Fibroblast of skin of scalp (primary cell): ENCODE results near the gene KRTAP4-16.
"Not testable (repeated sequence)": the region's sequence is repeated elsewhere in the genome, so short reads cannot be mapped to it uniquely, and the experiment has no call there.

ENCODE experiments used
- DNase-seq: peaks from one replicate; pipeline ENCODE4 v3.0.0-alpha.2; 2013

KRTAP4-16 gene

GRCh38 chr17:41073676-41074075 lies 28.3 kb downstream of the KRTAP4-16 start:
- no peak for DNase-seq

- no peak for DNase-seq
These were observed 30.2 kb downstream of the KRTAP4-16 start for GRCh38 chr17:41071606-41072360.

- DNase-seq, result no peak
These were observed 33.0 kb downstream of the KRTAP4-16 start for GRCh38 chr17:41069031-41069430.

- DNase-seq, result peak; percentile 74
These were observed 34.7 kb downstream of the KRTAP4-16 start for GRCh38 chr17:41067281-41067680.

GRCh38 chr17:41065829-41066624 lies 36.0 kb downstream of the KRTAP4-16 start, which contains the start of gene KRTAP2-4:
Gene KRTAP2-4 (minus strand): TSS chr17:41065879. CDS start chr17:41065845, 34 bp downstream.
- DNase-seq, result peak; percentile 86

GRCh38 chr17:41065016-41065689 lies 36.9 kb downstream of the KRTAP4-16 start:
- not testable (repeated sequence) for DNase-seq

GRCh38 chr17:41064301-41064700 lies 37.7 kb downstream of the KRTAP4-16 start:
- no peak for DNase-seq

- DNase-seq, result no peak
These were observed 38.6 kb downstream of the KRTAP4-16 start for GRCh38 chr17:41063449-41063848.

GRCh38 chr17:41061964-41062363 lies 40.0 kb downstream of the KRTAP4-16 start:
- DNase-seq, result peak; percentile 99

GRCh38 chr17:41060052-41060604 lies 41.9 kb downstream of the KRTAP4-16 start, which contains the start of gene KRTAP2-3:
Gene KRTAP2-3 (minus strand): TSS chr17:41060114. CDS start chr17:41060050, 64 bp downstream.
- peak; percentile 98 for DNase-seq

- DNase-seq, result peak; percentile 95
These were observed 42.5 kb downstream of the KRTAP4-16 start for GRCh38 chr17:41059276-41060051.

GRCh38 chr17:41058741-41059140 lies 43.3 kb downstream of the KRTAP4-16 start:
- no peak for DNase-seq

- no peak for DNase-seq
These were observed 44.5 kb downstream of the KRTAP4-16 start for GRCh38 chr17:41057547-41057946.

- DNase-seq, result not testable (repeated sequence)
These were observed 46.9 kb downstream of the KRTAP4-16 start, which contains the start of gene KRTAP2-2 for GRCh38 chr17:41055130-41055529. Gene KRTAP2-2 (minus strand): TSS chr17:41055230. CDS start chr17:41055211, 19 bp downstream.

- DNase-seq, result not testable (repeated sequence)
These were observed 47.5 kb downstream of the KRTAP4-16 start for GRCh38 chr17:41054556-41054955.

GRCh38 chr17:41054025-41054424 lies 48.0 kb downstream of the KRTAP4-16 start:
- DNase-seq, result no peak

GRCh38 chr17:41052566-41052965 lies 49.4 kb downstream of the KRTAP4-16 start:
- DNase-seq, result peak; percentile 63
